K562 treated with DMSO at 1 percent for 24 hours (cell line): ENCODE results near the gene ZNF680. TPM values are rescaled to one million over a fixed set of nuclear protein-coding genes. Genes with fewer than 3 reads are reported as not detected.

Source experiments
- total RNA-seq: library from RNA; unstranded; fragments of 300-600 nt; gene quantifications from 2 replicates; pipeline ENCODE4 v1.2.3, GENCODE V29; 2022; ENCODE audit warnings: low read depth; ENCODE audit not compliant: insufficient read depth

The ZNF680 gene
- 4.0 and 6.7 TPM in 2 replicates for total RNA-seq

GRCh38 chr7:64562626-64563278, at the start of gene ZNF680:
ZNF680 (minus strand) TSS chr7:64563071; CDS start chr7:64562954, 117 bp downstream.

Other genes with a start within 250 kb of the ZNF680 start
- gene ZNF736, start 249.1 kb downstream of the ZNF680 start, total RNA-seq: 3.3 and 3.4 TPM in 2 replicates
- gene ZNF107, start 103.1 kb upstream of the ZNF680 start, total RNA-seq: 2.4 and 2.5 TPM in 2 replicates
- 8.3 and 10.0 TPM in 2 replicates for gene ZNF138, start 231.4 kb upstream of the ZNF680 start, total RNA-seq